HEK293T (cell line): ENCODE measurements around the gene NDRG4.

Source experiments
- CTCF ChIA-PET: fragments of 350-600 bp; formaldehyde crosslinking; extraction: SDS; loops from one replicate; lab custom pipeline; 2021; ENCODE audit warnings: antibody characterized with exemption, inconsistent platforms; lab: Yijun Ruan, JAX
- POLR2A ChIA-PET: fragments of 350-600 bp; formaldehyde crosslinking; extraction: SDS; loops from one replicate; lab custom pipeline; 2020; ENCODE audit warnings: antibody characterized with exemption, inconsistent platforms; lab: Yijun Ruan, JAX
- DNase-seq: peaks from one replicate; pipeline ENCODE4 v3.0.0; 2012; ENCODE audit warnings: mixed read lengths; ENCODE audit errors: extremely low spot score
- ARNT ChIP-seq: fragments of 450-650 bp; IDR thresholded peaks from 2 replicates; pipeline ENCODE4 v1.6.1; 2017; ENCODE audit warnings: mild to moderate bottlenecking
- BHLHE40 ChIP-seq: fragments of 450-650 bp; IDR thresholded peaks from 2 replicates; pipeline ENCODE4 v1.6.1; 2016; ENCODE audit warnings: mild to moderate bottlenecking, moderate library complexity, borderline replicate concordance
- CTBP1 ChIP-seq: fragments of 450-650 bp; IDR thresholded peaks from 2 replicates; pipeline ENCODE4 v1.6.1; 2016; ENCODE audit warnings: borderline replicate concordance
- ELF4 ChIP-seq: fragments of 450-650 bp; IDR thresholded peaks from 2 replicates; pipeline ENCODE4 v1.6.1; 2017; ENCODE audit warnings: antibody characterized with exemption
- FOXA1 ChIP-seq: fragments of 450-650 bp; IDR thresholded peaks from 2 replicates; pipeline ENCODE4 v1.6.1; 2016; ENCODE audit warnings: mild to moderate bottlenecking
- FOXK2 ChIP-seq: fragments of 450-650 bp; IDR thresholded peaks from 2 replicates; pipeline ENCODE4 v1.6.1; 2016; ENCODE audit warnings: mild to moderate bottlenecking
- FOXM1 ChIP-seq: fragments of 450-650 bp; IDR thresholded peaks from 2 replicates; pipeline ENCODE4 v1.6.1; 2017; ENCODE audit warnings: mild to moderate bottlenecking, borderline replicate concordance
- HDGF ChIP-seq: fragments of 450-650 bp; IDR thresholded peaks from 2 replicates; pipeline ENCODE4 v1.6.1; 2017; ENCODE audit warnings: antibody characterized with exemption, borderline replicate concordance
- L3MBTL2 ChIP-seq: fragments of 450-650 bp; conservative IDR thresholded peaks from 2 replicates; pipeline ENCODE4 v1.6.1; 2016; ENCODE audit warnings: mild to moderate bottlenecking
- LEF1 ChIP-seq: fragments of 450-650 bp; IDR thresholded peaks from 2 replicates; pipeline ENCODE4 v1.6.1; 2017; ENCODE audit warnings: mild to moderate bottlenecking, borderline replicate concordance
- NFRKB ChIP-seq: fragments of 450-650 bp; IDR thresholded peaks from 2 replicates; pipeline ENCODE4 v1.6.1; 2016; ENCODE audit warnings: mild to moderate bottlenecking, moderate library complexity
- SP1 ChIP-seq: fragments of 450-650 bp; IDR thresholded peaks from 2 replicates; pipeline ENCODE4 v1.6.1; 2017
- SUZ12 ChIP-seq: fragments of 450-650 bp; IDR thresholded peaks from 2 replicates; pipeline ENCODE4 v1.6.1; 2016; ENCODE audit warnings: mild to moderate bottlenecking
- TARDBP ChIP-seq: fragments of 450-650 bp; IDR thresholded peaks from 2 replicates; pipeline ENCODE4 v1.6.1; 2016
- ZNF384 ChIP-seq: fragments of 450-650 bp; IDR thresholded peaks from 2 replicates; pipeline ENCODE4 v1.6.1; 2016
- TF ChIP-seq, protein P1 (sequence below): fragments of 450-650 bp; IDR thresholded peaks from 2 replicates; pipeline ENCODE4 v1.6.1; 2016

Gene NDRG4

DNA sequence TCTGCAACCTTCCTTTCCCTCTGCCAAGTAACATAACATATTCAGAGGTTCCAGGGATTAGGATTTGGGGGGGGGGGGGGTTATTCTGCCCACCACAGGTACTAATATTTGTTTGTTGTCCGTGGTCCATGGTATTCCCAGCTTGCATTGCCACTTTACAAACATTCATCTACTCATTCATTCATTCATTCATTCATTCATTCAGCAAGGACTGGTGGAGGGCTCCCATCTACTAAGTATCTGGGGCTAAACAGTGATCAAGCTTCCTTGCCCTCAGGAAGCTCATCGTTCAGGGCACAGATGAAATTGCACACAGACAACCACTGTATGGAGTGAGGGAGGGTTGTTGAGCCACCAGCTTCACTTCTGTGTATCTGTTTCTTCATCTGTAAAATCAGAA lies 45.8 kb upstream of the NDRG4 start:
- TF ChIP-seq LEF1 (no peak), NFRKB (no peak), CTBP1 (no peak), FOXA1 (no peak), L3MBTL2 (no peak), FOXK2 (no peak), FOXM1 (no peak), SP1 (no peak)
- CTCF ChIA-PET: interaction anchor here (0.6 kb wide), 1 partner anchor 102 kb away, joined by 3 read pairs; no protein-coding TSS in a partner anchor
- POLR2A ChIA-PET: interaction anchor here (1.5 kb wide), 1 partner anchor 61 kb away, joined by 4 read pairs; no protein-coding TSS in a partner anchor
- no peak for DNase-seq

- no peak for DNase-seq
- POLR2A ChIA-PET: interaction anchor here (1.5 kb wide), 1 partner anchor 62 kb away, joined by 4 read pairs; no protein-coding TSS in a partner anchor
- CTCF ChIA-PET: interaction anchor here (0.6 kb wide), 1 partner anchor 33 kb away, joined by 3 read pairs; no protein-coding TSS in a partner anchor
- TF ChIP-seq TARDBP (no peak), FOXM1 (no peak), SUZ12 (no peak), BHLHE40 (no peak), FOXK2 (no peak), SP1 (no peak), ELF4 (no peak), CTBP1 (no peak), L3MBTL2 (no peak), HDGF (no peak), LEF1 (no peak)
- TF ChIP-seq, protein P1, sequence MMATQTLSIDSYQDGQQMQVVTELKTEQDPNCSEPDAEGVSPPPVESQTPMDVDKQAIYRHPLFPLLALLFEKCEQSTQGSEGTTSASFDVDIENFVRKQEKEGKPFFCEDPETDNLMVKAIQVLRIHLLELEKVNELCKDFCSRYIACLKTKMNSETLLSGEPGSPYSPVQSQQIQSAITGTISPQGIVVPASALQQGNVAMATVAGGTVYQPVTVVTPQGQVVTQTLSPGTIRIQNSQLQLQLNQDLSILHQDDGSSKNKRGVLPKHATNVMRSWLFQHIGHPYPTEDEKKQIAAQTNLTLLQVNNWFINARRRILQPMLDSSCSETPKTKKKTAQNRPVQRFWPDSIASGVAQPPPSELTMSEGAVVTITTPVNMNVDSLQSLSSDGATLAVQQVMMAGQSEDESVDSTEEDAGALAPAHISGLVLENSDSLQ: no peak
These were observed 45.1 kb upstream of the NDRG4 start for GRCh38 chr16:58454856-58455255.

DNA sequence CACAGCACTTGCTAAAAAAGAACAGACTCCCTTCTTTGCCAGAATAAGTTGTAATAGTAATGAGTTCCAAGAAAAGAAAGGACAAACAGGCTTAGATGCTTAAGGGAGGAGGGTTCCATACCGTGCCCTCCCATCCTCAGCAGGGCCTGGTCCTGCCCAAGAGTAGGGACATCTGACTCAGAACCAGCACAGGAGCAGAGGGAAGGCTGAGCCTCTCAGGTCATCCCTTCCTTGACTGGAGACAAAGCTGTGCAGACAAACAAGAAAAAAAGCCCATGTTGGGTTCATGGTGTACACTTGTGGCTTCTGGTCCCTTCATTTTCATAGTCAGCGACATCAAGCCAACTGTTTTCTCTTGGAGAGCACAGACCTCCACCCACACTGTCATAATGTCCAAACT lies 44.2 kb upstream of the NDRG4 start:
- no peak for DNase-seq
- CTCF ChIA-PET: interaction anchor here (0.6 kb wide), 1 partner anchor 32 kb away, joined by 3 read pairs; no protein-coding TSS in a partner anchor
- POLR2A ChIA-PET: no interaction called here
- TF ChIP-seq ARNT (no peak), BHLHE40 (no peak), FOXM1 (no peak), L3MBTL2 (no peak)
- TF ChIP-seq, protein P1: no peak

GRCh38 chr16:58456193-58456592 lies 43.8 kb upstream of the NDRG4 start:
- TF ChIP-seq FOXM1 (no peak), LEF1 (no peak), L3MBTL2 (no peak), FOXA1 (no peak), BHLHE40 (no peak)
- ChIA-PET CTCF (no interaction called here), POLR2A (no interaction called here)
- DNase-seq: no peak

GRCh38 chr16:58458606-58459343 lies 41.2 kb upstream of the NDRG4 start:
- no peak for TF ChIP-seq TARDBP
- no peak for TF ChIP-seq BHLHE40
- no peak for TF ChIP-seq HDGF
- TF ChIP-seq ZNF384: no peak
- TF ChIP-seq FOXA1: no peak
- TF ChIP-seq ELF4: no peak
- TF ChIP-seq, protein P1: no peak
- no peak for TF ChIP-seq CTBP1
- no peak for TF ChIP-seq NFRKB
- no peak for TF ChIP-seq ARNT
- no peak for TF ChIP-seq LEF1
- TF ChIP-seq SP1: no peak
- no peak for TF ChIP-seq L3MBTL2
- POLR2A ChIA-PET: no interaction called here
- no peak for DNase-seq
- CTCF ChIA-PET: no interaction called here

DNA sequence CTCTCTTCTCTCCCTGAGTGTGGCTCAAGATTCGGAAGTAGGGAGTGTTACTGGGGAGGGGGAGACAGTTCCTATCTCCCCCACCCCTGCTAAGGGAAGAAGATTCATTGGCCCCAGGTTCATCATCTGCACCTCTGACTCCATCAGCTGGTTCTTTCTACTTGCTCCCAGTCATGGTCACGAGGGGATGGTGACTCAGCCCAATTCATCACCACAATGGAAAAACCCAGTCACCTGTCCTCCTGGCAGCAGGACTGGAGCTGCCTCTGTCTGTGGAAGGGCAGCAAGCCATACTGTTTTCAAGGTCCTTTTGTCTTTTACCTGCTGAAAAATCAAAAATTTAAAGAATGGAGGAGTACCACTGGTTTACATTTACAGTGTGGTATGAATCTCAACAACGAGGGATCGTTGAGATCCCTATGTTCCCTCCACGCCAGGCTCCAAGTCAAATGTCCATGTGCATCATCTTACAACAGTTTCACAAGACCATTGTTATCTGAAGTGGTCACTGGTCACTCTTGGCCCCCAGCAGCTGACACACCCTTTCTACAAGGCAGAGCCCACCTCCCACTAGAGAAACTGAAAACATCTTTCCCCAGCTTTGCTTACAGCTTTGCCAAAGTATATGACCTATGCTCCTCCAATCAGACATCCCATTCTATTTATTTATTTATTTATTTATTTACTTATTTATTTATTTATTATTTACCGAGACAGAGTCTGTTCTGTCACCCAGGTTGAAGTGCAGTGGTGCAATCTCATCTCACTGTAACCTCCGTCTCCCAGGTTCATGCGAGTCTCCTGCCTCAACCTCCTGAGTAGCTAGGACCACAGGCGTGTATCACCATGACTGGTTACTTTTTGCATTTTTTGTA lies 40.4 kb upstream of the NDRG4 start:
- TF ChIP-seq BHLHE40: no peak
- TF ChIP-seq TARDBP: no peak
- no peak for TF ChIP-seq SUZ12
- TF ChIP-seq SP1: no peak
- TF ChIP-seq NFRKB: no peak
- no peak for TF ChIP-seq LEF1
- no peak for TF ChIP-seq ELF4
- no peak for TF ChIP-seq HDGF
- TF ChIP-seq FOXM1: no peak
- TF ChIP-seq, protein P1: no peak
- no peak for TF ChIP-seq L3MBTL2
- no peak for TF ChIP-seq ZNF384
- no peak for TF ChIP-seq CTBP1
- TF ChIP-seq FOXA1: no peak
- TF ChIP-seq ARNT: no peak
- ChIA-PET CTCF (no interaction called here), POLR2A (no interaction called here)
- no peak for DNase-seq
